ENCODE measurements around the gene MYH14.

MYH14 gene

GRCh38 chr19:50203281-50204080, at the start of gene MYH14:
MYH14 (plus strand) TSS chr19:50203622; CDS start chr19:50210366, 6,744 bp downstream.
- TF ChIP-seq POLR2A (IDR thresholded peaks at IDR 0.05; ENCODE audit: low read depth, low read length) = no peak
- no peak for DNase-seq (ENCODE audit: insufficient read length, low spot score)
- FAIRE-seq = no peak

GRCh38 chr19:50154529-50154928, 48.9 kb upstream of the MYH14 start:
- no peak for FAIRE-seq

GRCh38 chr19:50155520-50156109, 47.8 kb upstream of the MYH14 start:
- DNase-seq (ENCODE audit: insufficient read length, low spot score) (no peak), FAIRE-seq (no peak)
- TF ChIP-seq POLR2A (IDR thresholded peaks at IDR 0.05; ENCODE audit: low read depth, low read length) = no peak

More at GRCh38 chr19:50154529-50154928, 48.9 kb upstream of the MYH14 start:
- no peak for DNase-seq (ENCODE audit: insufficient read length, low spot score)
- TF ChIP-seq POLR2A (IDR thresholded peaks at IDR 0.05; ENCODE audit: low read depth, low read length) = no peak

- TF ChIP-seq POLR2A (IDR thresholded peaks at IDR 0.05; ENCODE audit: low read depth, low read length) = no peak
- FAIRE-seq (no peak), DNase-seq (ENCODE audit: insufficient read length, low spot score) (no peak)
Observed at GRCh38 chr19:50158577-50158976, 44.8 kb upstream of the MYH14 start.

- TF ChIP-seq POLR2A (IDR thresholded peaks at IDR 0.05; ENCODE audit: low read depth, low read length) = no peak
- FAIRE-seq (no peak), DNase-seq (ENCODE audit: insufficient read length, low spot score) (no peak)
Observed at GRCh38 chr19:50159078-50159477, 44.3 kb upstream of the MYH14 start.

- no peak for TF ChIP-seq POLR2A (IDR thresholded peaks at IDR 0.05; ENCODE audit: low read depth, low read length)
- DNase-seq (ENCODE audit: insufficient read length, low spot score) (no peak), FAIRE-seq (no peak)
Observed at GRCh38 chr19:50162988-50163387, 40.4 kb upstream of the MYH14 start, which contains the start of gene IZUMO2. IZUMO2 (minus strand) TSS chr19:50163281; CDS start chr19:50163194, 87 bp downstream.

GRCh38 chr19:50167314-50167721, 36.1 kb upstream of the MYH14 start:
- no peak for TF ChIP-seq POLR2A (IDR thresholded peaks at IDR 0.05; ENCODE audit: low read depth, low read length)
- DNase-seq (ENCODE audit: insufficient read length, low spot score) (no peak), FAIRE-seq (no peak)

- no peak for FAIRE-seq
- no peak for DNase-seq (ENCODE audit: insufficient read length, low spot score)
- no peak for TF ChIP-seq POLR2A (IDR thresholded peaks at IDR 0.05; ENCODE audit: low read depth, low read length)
Observed at GRCh38 chr19:50171752-50172151, 31.7 kb upstream of the MYH14 start.

GRCh38 chr19:50172726-50173125, 30.7 kb upstream of the MYH14 start:
- no peak for DNase-seq (ENCODE audit: insufficient read length, low spot score)
- no peak for FAIRE-seq

GRCh38 chr19:50173127-50173526, 30.3 kb upstream of the MYH14 start:
- DNase-seq (ENCODE audit: insufficient read length, low spot score) (no peak), FAIRE-seq (no peak)
- TF ChIP-seq POLR2A (IDR thresholded peaks at IDR 0.05; ENCODE audit: low read depth, low read length) = no peak

More at GRCh38 chr19:50172726-50173125, 30.7 kb upstream of the MYH14 start:
- no peak for TF ChIP-seq POLR2A (IDR thresholded peaks at IDR 0.05; ENCODE audit: low read depth, low read length)

GRCh38 chr19:50174100-50174793, 29.2 kb upstream of the MYH14 start:
- FAIRE-seq (no peak), DNase-seq (ENCODE audit: insufficient read length, low spot score) (no peak)
- TF ChIP-seq POLR2A (IDR thresholded peaks at IDR 0.05; ENCODE audit: low read depth, low read length) = no peak

- DNase-seq (ENCODE audit: insufficient read length, low spot score) (no peak), FAIRE-seq (no peak)
- TF ChIP-seq POLR2A (IDR thresholded peaks at IDR 0.05; ENCODE audit: low read depth, low read length) = no peak
Observed at GRCh38 chr19:50175924-50176323, 27.5 kb upstream of the MYH14 start.

- DNase-seq (ENCODE audit: insufficient read length, low spot score) = no peak
- no peak for TF ChIP-seq POLR2A (IDR thresholded peaks at IDR 0.05; ENCODE audit: low read depth, low read length)
- no peak for FAIRE-seq
Observed at GRCh38 chr19:50176775-50177174, 26.6 kb upstream of the MYH14 start.

- TF ChIP-seq POLR2A (IDR thresholded peaks at IDR 0.05; ENCODE audit: low read depth, low read length) = no peak
- FAIRE-seq = no peak
- no peak for DNase-seq (ENCODE audit: insufficient read length, low spot score)
Observed at GRCh38 chr19:50178320-50178719, 25.1 kb upstream of the MYH14 start.
